GM18499 (cell line): ENCODE data around the gene SPCS1.
"Not testable (repeated sequence)": the region's sequence is repeated elsewhere in the genome, so short reads cannot be mapped to it uniquely, and the experiment has no call there.

Experiments
- ATAC-seq: cut with Tn5 transposase; IDR thresholded peaks from one replicate; pipeline ENCODE4 v1.9.1; 2021; ENCODE audit warnings: moderate number of reproducible peaks; ENCODE audit not compliant: insufficient read depth, unreplicated experiment

Gene SPCS1

DNA sequence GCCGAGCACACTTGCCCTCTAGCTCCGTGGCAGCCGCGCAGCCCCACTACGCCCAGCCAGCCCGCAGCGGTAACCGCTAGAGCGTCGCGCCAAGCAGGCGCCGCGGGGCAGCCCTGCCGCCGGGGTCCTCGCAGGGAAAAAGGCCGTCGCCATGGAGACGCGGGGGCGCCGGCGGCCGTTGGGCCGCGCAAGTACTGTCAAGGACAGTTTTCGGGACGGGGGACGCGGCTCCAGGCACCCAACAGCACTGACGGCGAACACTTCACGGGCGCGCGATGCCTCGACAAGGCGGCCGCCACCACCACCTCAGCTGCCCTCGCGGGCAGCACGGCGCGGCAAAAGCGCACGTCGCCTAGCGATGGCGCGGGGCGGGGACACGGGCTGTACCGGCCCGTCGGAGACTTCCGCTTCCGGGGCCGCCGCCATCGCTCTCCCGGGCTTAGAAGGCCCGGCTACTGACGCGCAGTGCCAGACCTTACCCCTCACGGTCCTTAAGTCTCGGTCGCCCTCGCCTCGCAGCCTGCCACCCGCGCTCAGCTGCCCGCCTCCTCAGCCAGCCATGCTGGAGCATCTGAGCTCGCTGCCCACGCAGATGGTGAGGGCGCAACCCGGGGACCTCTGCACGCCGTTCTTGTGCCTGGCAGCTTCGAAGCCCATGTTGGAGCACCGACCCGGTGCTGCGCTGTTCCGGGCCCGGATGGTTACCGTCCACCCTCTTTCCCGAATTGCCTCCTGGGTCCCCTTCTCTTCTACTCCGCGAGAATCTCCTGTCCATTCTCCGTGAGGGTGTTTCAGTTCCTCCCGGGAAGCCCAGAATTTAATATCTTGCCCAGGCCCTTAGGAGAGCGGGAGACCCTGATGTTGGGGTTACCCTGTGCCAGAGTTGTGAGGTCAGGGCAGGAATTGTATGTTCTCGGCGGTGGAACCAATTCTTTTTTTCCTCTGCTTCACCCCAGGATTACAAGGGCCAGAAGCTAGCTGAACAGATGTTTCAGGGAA is at the start of gene SPCS1, which contains the start of gene GLT8D1:
Gene SPCS1, plus strand, starts transcription at position 419 of the 999 bp plus-strand sequence. Its CDS starts 141 bp downstream, at position 560.
Gene GLT8D1, minus strand, starts transcription at position 104 of the 999 bp plus-strand sequence. CDS start 5,331 bp downstream, outside the sequence.
- ATAC-seq, result peak; percentile 39

DNA sequence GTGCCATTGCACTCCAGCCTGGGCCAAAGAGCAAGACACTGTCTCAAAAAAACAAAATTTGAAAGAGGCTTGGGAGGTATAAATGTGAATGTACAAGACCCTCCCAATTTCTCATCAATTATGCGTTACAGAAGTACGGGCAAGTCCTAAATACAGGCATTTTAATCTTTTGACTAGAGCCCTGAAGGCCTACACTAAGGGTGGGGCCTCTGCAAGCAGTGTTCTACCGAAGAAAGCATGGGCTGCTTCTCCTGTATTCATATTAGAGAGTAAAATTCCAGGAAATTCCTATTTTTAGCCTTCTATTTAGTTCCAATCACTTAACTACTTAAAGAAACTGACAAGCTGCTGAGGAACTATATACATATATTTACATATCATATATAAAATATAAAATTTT is 45.9 kb upstream of the SPCS1 start:
- no peak for ATAC-seq

DNA sequence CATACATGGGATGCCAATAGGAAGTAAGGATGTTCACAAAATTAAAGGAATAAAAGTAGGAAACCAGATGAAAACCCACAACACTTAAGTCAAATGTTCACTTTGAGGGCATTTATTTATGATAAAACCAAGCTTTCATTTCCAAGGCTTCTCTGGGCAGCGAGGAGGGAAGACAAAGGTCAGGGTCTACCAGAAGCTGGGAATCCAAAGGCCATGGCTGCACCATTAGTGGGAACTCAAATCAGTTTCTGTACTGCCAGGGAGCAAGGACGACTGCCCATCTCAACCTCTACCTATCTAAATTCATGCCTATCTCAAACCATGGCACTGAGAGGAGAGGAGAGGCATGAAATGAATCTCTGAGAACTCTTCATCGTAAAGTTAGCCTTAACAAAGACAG is 42.8 kb upstream of the SPCS1 start:
- no peak for ATAC-seq

DNA sequence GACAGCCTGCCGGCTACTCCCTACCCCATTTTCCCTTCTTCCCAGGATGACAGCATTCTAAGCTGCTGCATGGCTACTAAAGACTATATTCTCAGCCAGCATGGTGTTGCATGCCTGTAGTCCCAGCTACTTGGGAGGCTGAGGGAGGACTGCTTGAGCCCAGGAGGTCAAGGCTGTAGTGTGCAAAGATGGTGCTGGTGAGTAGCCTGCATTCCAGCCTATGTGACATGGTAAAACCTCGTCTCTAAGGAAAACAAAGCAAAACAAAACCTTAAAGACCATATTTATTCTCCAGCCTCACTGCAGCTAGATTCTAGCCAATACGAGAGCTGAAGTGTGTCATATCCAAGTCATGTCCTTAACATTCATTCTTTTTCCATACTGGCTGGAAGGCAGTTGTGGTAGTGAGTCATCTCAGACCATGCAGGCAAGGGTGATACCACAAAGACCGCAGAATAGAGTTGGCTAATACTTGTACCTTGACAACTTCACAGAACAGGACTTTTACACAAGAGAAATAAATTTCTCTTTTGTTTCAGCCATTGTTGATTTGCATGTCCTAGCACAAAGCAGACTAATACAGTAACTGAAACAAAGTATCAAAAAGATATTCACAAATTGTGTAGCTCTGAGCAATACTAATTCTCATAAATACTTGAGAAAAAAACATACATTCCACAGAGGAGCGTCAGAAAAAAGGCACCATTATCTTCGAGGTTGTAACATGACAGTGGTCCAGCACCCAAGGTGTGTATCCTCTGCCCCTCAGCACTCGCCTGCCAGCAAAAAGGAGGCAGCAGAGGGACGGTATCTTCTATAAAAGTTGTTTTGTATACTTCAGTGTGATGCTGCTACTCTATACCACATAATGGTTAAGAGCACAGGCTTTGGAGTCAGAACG is 35.0 kb upstream of the SPCS1 start:
- ATAC-seq, result peak; percentile 78

DNA sequence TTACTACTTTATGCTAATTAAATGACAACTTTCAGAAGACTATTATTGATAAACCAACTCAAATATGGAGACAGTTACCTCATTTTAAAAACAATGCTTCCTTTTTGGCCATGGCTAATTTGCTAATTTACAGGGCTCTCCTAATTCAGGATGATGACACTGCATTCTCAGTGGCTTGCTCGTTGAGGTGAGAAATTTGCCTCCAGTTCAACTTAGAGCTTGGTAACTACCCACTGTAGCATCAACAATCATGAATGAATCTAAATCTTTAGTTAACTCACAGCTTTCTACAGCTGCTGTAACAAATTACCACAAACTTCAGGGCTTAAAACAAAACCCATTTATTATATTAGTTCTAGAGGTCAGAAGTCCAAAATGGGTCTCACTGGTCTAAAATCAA is 34.2 kb upstream of the SPCS1 start:
- no peak for ATAC-seq

DNA sequence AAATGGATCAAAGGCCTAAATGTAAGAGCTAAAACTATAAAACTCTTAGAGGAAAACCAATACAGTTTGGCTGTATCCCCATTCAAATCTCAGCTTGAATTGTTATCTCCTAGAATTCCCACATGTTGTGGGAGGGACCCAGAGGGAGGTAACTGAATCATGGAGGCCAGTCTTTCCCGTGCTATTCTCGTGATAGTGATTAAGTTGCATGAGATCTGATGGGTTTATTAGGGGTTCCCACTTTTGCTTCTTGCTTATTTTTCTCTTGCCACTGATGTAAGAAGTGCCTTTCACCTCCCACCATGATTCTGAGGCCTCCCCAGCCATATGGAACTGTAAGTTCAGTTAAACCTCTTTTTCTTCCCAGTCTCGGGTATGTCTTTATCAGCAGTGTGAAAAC is 29.7 kb upstream of the SPCS1 start:
- not testable (repeated sequence) for ATAC-seq

DNA sequence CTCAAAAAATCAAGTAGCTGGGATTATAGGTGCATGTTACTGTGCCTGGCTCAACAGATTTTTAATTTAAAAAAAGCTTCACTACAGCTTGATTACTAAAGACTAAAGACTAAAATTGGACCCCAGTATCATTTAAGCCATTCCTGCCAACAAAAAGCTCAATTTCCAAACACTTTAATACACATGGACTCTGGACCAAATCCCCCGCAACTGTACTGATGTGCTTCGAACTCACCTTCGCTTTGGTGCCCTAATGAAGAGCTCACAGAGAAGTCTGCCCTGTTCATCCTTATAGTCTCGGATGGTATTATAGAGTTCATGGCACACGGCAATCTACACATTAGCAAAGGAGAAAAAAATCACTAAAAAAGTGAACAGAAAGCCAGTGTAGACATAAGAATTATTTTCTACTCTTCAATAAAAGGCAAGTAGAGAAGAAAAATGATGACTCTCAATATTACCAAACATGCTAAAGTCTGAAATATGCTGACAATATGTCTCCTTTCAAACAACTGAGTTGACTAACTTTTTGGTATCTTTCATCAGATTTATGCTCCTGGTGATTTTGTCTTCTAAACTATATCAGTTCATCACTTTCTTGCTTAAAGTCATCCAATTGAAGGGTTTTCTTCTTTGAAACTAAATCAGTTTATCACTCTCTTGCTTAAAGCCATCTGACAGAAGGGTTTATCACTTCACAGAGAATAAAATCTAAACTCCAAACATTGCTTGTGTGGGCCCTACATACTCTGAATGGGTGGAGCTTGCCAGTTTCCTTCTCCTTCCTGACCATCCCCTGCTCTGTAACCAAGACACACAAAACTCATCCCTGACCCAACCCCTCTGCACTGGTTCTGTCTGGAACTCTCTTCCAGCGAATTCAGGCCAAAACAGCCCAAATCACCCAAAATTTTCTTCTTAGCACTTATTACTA is 27.4 kb upstream of the SPCS1 start:
- ATAC-seq, result no peak

DNA sequence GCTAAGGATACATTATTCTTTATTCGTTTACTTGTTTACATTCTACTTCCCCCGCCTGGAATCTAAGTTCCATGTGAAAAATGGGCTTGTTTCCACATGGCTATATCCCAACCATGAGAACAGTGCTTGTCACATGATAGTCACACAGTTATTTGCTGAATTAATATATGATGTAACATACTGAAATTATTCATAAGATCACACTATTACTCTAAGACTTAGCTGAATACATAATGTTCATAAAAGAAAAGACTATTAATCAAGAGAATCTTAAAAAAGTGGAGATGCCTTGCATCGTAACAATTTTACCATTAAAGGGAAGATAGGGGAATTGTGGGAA is 26.7 kb upstream of the SPCS1 start:
- ATAC-seq, result no peak

DNA sequence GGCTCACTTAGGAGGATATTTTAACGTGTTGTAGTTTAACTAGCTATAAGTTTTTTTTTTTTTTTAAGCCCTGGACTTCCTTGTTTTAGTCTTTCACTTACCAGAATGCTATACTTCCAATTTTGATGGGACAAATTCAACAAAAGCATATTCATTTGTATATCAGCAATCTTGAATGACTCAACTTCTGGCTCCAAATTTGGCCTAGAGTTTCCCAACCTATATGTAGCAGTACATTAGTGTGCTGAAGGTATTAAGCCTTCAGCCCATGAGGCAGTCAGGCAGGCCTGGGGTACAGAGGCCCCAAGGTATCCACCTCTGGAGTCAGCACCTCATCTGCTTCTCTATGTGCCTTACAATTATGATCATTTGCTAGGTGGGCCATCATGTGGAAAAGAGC is 26.1 kb upstream of the SPCS1 start:
- no peak for ATAC-seq

DNA sequence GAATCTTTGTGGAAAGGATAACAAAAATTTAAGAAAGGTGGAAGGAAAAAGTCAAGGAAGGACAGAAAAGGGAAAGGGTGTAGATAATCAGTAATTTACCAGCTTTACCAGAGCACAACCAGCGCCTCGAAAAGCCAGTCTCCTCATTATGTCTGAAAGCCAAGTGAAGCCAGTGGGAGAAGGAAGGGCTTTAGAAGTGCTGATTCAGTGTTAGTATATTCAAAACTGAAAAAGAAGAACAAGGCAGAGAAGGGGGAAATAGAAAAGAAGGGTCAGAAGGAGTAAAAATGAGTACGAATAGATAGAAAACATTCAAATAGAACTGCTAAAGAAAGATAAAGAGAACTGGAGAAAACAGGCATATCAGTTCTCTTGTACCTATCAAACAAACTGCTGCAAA is 24.3 kb upstream of the SPCS1 start:
- ATAC-seq, result no peak

DNA sequence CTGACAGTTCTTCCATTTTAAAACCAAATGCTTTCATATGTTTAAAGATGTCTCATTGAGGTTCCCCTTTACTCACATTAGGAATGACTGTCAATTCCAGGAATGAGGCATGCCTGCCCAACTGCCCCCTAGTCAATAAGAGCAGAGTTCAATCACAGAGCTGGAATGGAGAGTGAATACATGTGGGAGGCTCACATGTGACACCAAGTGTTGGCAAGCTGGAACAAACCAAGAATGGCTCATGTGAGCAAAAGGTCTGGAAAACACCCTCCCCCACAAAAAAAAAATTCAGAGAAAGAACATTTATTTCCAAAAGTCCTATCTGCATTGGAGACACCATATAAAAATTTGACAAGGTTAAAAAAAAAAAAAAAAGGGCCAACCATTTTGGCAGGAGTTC is 23.9 kb upstream of the SPCS1 start:
- ATAC-seq, result no peak

DNA sequence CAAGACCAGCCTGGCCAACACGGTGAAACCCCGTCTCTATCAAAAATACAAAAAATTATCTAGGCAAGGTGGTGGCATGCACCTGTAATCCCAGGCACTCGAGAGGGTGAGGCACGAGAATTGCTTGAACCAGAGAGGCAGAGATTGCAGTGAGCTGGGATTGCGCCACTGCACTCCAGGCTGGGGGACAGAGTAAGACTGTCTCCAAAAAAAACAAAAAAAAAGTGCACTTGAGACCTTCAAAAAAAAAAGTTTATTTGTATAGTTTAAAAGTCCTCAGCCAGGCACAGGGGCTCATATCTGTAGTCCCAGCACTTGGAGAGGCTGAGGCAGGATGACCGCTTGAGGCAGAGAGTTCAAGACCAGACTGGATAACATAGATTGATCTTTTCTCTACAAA is 22.3 kb upstream of the SPCS1 start:
- ATAC-seq, result no peak

DNA sequence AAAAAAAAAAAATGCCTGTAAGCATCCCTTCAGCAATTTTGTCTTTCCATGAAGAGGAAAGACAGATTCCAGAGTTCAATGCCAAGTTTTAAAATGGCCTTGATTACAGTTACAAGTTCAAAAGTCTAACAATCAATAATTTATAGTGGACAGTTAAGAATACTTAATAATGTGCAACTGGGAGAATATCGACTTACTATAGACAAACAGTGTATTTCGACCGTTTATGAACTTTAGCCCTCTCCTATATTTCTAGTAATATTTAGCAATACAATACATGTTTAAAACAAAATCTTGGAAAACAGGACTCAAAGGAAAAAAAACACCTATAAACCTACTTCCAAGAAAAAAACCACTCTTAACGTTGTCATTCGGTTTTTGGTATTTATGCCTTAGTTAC is 21.7 kb upstream of the SPCS1 start:
- no peak for ATAC-seq

DNA sequence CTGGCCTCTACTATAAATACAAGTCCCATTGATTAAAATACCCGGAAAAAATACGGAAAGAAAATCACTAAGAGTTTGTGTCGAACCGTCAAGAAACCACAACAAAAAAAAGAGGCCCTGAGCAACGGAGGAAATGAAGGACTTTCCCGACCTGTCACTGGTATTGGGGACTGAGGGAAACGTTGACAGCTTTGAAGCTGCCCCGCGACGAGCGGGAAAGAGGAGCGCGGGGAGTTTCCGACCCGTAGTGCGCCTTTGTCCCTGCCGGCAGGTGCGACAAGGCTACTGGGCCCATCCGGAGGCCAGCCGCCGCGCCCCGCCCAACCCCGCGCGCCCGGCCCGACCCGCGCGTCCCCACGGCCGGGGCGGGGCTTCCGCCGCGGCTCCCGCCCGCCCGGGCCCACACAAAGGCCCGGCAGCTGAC is 20.6 kb upstream of the SPCS1 start:
- ATAC-seq, result peak; percentile 48

DNA sequence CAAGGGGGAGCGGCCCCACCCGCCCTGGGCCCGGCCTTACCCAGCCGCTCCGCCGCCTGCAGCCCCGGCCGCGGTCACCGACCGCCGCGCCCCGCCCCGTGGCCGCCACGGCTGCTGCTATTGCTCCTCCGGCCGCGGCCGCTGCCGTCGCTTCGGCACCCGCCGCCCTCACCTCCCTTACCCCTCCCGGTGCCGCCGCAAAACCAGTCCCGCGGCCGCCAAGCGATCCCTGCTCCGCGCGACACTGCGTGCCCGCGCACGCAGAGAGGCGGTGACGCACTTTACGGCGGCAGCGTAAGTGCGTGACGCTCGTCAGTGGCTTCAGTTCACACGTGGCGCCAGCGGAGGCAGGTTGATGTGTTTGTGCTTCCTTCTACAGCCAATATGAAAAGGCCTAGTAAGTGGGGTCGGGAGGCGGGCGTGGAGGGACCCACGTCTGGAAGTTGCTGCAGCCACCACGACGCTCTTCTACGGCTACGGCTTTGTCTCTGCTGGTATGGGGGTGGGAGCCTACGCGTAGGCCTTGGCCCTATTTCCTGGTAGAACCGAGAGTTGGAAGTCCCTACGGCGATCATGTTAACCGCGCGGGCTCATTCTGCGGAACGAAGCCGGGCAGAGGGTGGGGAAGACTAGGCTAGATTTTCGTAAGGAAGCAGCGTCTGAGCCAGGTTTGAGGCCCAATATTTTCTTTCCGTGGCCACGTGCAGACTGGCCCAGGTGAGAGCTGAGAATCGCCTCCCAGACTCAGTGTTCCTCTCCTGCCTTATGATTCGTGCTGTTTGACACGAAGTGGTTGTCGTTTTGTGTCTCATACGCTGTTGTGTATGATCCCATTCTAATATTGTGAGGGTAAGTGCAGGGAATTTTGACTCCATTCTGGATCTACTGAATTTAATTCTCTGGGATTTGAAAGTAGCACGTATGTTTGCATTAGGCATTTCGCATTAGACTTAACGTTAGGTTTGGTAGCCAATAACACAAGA is 19.9 kb upstream of the SPCS1 start, which contains the start of the genes GNL3 and PBRM1:
Gene GNL3, plus strand, starts transcription at position 324 of the 983 bp plus-strand sequence. Its CDS starts 61 bp downstream, at position 385.
Gene PBRM1, minus strand, starts transcription at position 205 of the 983 bp plus-strand sequence.
- peak; percentile 47 for ATAC-seq

DNA sequence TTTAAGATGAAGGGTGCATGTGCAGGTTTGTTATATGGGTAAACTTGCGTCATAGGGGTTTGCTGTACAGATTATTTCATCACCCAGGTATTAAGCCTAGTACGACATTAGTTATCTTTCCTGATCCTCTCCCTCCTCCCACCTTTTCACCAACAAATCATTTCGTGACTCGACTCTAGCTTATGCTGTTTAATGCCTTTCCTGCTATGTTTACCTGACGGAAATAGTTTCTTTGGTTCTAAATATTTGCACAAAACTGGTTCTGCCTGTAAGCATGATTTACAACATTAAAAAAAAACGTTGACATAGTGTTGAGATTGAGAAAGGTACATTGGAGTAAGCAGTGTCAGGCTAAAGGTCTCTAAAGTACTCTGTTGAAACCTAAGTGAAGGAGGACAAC is 17.6 kb upstream of the SPCS1 start:
- ATAC-seq, result no peak

DNA sequence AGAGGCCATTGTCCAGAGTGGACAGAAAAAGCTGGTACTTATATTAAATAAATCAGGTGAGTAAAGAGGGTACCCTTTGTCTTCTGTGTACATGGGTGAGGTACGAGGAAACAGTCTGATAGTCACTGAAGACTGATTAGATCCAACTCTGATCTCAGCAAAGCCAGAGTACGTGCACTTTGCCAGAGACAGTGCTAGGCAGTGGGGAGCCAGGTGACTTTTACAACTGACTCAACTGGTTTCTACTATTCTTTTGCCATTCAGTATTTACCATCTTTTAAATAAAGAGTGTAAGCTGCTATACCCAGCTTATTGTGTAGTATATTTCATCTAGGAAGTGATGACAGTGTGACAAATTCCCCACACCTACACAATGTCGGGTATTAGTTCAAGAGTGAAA is 16.8 kb upstream of the SPCS1 start:
- no peak for ATAC-seq

DNA sequence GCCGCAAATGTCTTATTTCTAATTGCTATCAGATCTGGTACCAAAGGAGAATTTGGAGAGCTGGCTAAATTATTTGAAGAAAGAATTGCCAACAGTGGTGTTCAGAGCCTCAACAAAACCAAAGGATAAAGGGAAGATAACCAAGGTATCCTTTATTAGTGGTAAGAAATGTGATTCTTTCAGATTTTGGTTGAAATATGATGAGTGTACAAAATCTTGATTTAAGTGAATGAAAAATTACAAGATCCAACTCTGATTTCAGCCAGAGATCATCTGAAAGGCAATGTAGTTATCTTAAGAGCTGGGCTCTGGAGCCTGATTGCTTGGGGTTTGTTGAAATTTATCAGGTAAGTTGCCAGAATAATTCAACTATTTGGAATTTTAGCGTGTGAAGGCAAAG is 15.3 kb upstream of the SPCS1 start:
- ATAC-seq, result no peak

DNA sequence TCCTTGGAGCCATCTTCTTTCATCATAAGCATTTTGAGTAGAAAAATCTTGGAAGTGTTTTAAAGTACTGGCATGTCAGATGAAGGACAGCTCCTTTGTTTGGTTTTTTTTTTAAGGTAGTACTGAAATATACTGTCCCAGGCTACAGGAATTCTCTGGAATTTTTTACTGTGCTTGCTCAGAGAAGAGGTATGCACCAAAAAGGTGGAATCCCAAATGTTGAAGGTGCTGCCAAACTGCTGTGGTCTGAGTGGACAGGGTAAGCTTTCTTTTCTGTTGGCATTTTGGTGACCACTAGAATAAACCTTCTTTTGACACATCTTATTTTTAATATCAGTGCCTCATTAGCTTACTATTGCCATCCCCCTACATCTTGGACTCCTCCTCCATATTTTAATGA is 12.8 kb upstream of the SPCS1 start:
- no peak for ATAC-seq
